Smooth muscle cell (in vitro differentiated cells): ENCODE results near the gene ZNF608. TPM values are rescaled to one million over a fixed set of nuclear protein-coding genes. Genes with fewer than 3 reads are reported as not detected.

Experiments
- DNase-seq: peaks from one replicate; lab custom pipeline; 2025; ENCODE audit not compliant: unreplicated experiment; lab: John Stamatoyannopoulos, UW
- H2AFZ ChIP-seq: fragments of 200-600 bp; sonication (generic); 2 replicates; pipeline ENCODE4 v1.6.0; 2016; ENCODE audit warnings: antibody characterized with exemption, low read depth, mild to moderate bottlenecking
- H3F3A ChIP-seq: fragments of 200-600 bp; sonication (generic); 2 replicates; pipeline ENCODE4 v1.6.0; 2017; ENCODE audit warnings: antibody characterized with exemption, low read depth
- H3K27ac ChIP-seq: fragments of 200-600 bp; sonication (generic); 2 replicates; pipeline ENCODE4 v1.5.1; 2016; ENCODE audit warnings: low read depth, mild to moderate bottlenecking
- H3K27me3 ChIP-seq: fragments of 200-600 bp; sonication (generic); 2 replicates; pipeline ENCODE4 v1.6.1; 2016; ENCODE audit warnings: low read depth, mild to moderate bottlenecking
- H3K36me3 ChIP-seq: fragments of 200-600 bp; sonication (generic); 2 replicates; pipeline ENCODE4 v1.5.1; 2016; ENCODE audit warnings: low read depth
- H3K4me1 ChIP-seq: fragments of 200-600 bp; sonication (generic); 2 replicates; pipeline ENCODE4 v1.5.1; 2016; ENCODE audit warnings: low read depth
- H3K4me2 ChIP-seq: fragments of 200-600 bp; sonication (generic); 2 replicates; pipeline ENCODE4 v1.6.0; 2016; ENCODE audit warnings: mild to moderate bottlenecking
- H3K4me3 ChIP-seq: fragments of 200-600 bp; sonication (generic); 2 replicates; pipeline ENCODE4 v1.5.1; 2016; ENCODE audit warnings: mild to moderate bottlenecking
- H3K79me2 ChIP-seq: fragments of 200-600 bp; sonication (generic); 2 replicates; pipeline ENCODE4 v1.6.0; 2016; ENCODE audit warnings: low read depth, mild to moderate bottlenecking
- H3K9ac ChIP-seq: fragments of 200-600 bp; sonication (generic); 2 replicates; pipeline ENCODE4 v1.6.0; 2016; ENCODE audit warnings: low read depth
- H3K9me3 ChIP-seq: fragments of 200-600 bp; sonication (generic); replicated peaks from 2 replicates; pipeline ENCODE4 v1.5.1; 2016; ENCODE audit warnings: low read depth
- H4K20me1 ChIP-seq: fragments of 200-600 bp; sonication (generic); 2 replicates; pipeline ENCODE4 v1.6.0; 2016; ENCODE audit warnings: low read depth
- CTCF ChIP-seq: fragments of 200-600 bp; sonication (generic); IDR thresholded peaks from 2 replicates; pipeline ENCODE4 v1.5.1; 2017; ENCODE audit warnings: borderline replicate concordance, mild to moderate bottlenecking, antibody characterized with exemption; ENCODE audit not compliant: insufficient read depth, poor library complexity, severe bottlenecking
- WGBS: methylation state at CpG from one replicate; pipeline ENCODE4 v1.1.7; 2016; ENCODE audit warnings: low lambda C conversion rate; 5-methylcytosine and 5-hydroxymethylcytosine counted together
- polyA plus RNA-seq: library from polyadenylated mRNA; unstranded; fragments of >200 nt; fragmentation: Nextera tagmentation; extraction: Ambion mirVana; gene quantifications from 2 replicates; pipeline ENCODE4 v1.2.1, GENCODE V29; 2016
- total RNA-seq: library from RNA; depleted of rRNA; stranded (reverse); fragments of >200 nt; gene quantifications from 2 replicates; pipeline ENCODE4 v1.2.3, GENCODE V29; 2014

ZNF608 gene
- total RNA-seq = 33.1 and 69.5 TPM in 2 replicates
- polyA plus RNA-seq = 15.4 and 22.0 TPM in 2 replicates

- peaks cover 18% of the 10 kb centered on the region for H3F3A ChIP-seq
- H3K4me2 ChIP-seq = peak within 1 kb of the TSS; percentile 96
- no peaks in the 10 kb centered on the region for H3K27me3 ChIP-seq
- peaks cover 34% of the 10 kb centered on the region for H3K4me1 ChIP-seq
- H3K27ac ChIP-seq = peak within 1 kb of the TSS; percentile 94
- H3K79me2 ChIP-seq = peaks cover 45% of the 10 kb centered on the region
- H3K9ac ChIP-seq = peak within 1 kb of the TSS; percentile 89
- no peaks in the 10 kb centered on the region for H3K36me3 ChIP-seq
- WGBS = 2% methylated on average over 18 of the region's 18 CpGs
- no peak for TF ChIP-seq CTCF
- peak within 1 kb of the TSS; percentile 84 for H2AFZ ChIP-seq
- peaks cover 14% of the 10 kb centered on the region for H4K20me1 ChIP-seq
- no peaks in the 10 kb centered on the region for H3K9me3 ChIP-seq
- peak within 1 kb of the TSS; percentile 80 for H3K4me3 ChIP-seq
- no peak for DNase-seq
These were observed at the start of gene ZNF608 for GRCh38 chr5:124745928-124746915. Gene ZNF608, minus strand, starts transcription at chr5:124746639. Its CDS starts 1,650 bp downstream, at chr5:124744989.

- Histone ChIP-seq H2AFZ (no peak overlapping the region), H3K27me3 (no peaks in the 10 kb centered on the region), H3K4me3 (no peak overlapping the region), H3K4me2 (no peak overlapping the region), H3K79me2 (no peaks in the 10 kb centered on the region), H3F3A (peaks cover 4% of the 10 kb centered on the region), H3K36me3 (no peaks in the 10 kb centered on the region), H3K27ac (no peak overlapping the region), H3K4me1 (peaks cover 3% of the 10 kb centered on the region), H4K20me1 (no peaks in the 10 kb centered on the region), H3K9ac (no peak overlapping the region), H3K9me3 (no peaks in the 10 kb centered on the region)
- DNase-seq = no peak
- no peak for TF ChIP-seq CTCF
- 78% methylated on average over 4 of the region's 4 CpGs for WGBS
These were observed 49.4 kb upstream of the ZNF608 start for GRCh38 chr5:124795829-124796228.

GRCh38 chr5:124790895-124791732 lies 44.7 kb upstream of the ZNF608 start:
- H3K4me2 ChIP-seq = peak overlapping the region; percentile 37
- H3K9ac ChIP-seq = no peak overlapping the region
- H3K27me3 ChIP-seq = no peaks in the 10 kb centered on the region
- no peaks in the 10 kb centered on the region for H3K79me2 ChIP-seq
- H3K27ac ChIP-seq = peak overlapping the region; percentile 60
- 32% methylated on average over 7 of the region's 7 CpGs for whole genome bisulfite sequencing
- no peaks in the 10 kb centered on the region for H3K9me3 ChIP-seq
- DNase-seq = no peak
- no peak overlapping the region for H3K4me3 ChIP-seq
- no peaks in the 10 kb centered on the region for H4K20me1 ChIP-seq
- no peaks in the 10 kb centered on the region for H3K36me3 ChIP-seq
- peaks cover 4% of the 10 kb centered on the region for H3F3A ChIP-seq
- peaks cover 7% of the 10 kb centered on the region for H3K4me1 ChIP-seq
- no peak overlapping the region for H2AFZ ChIP-seq
- no peak for TF ChIP-seq CTCF
